ENCODE measurements around the gene GRB10.
"Not testable (repeated sequence)": the region's sequence is repeated elsewhere in the genome, so short reads cannot be mapped to it uniquely, and the experiment has no call there.

The GRB10 gene

GRCh38 chr7:50778189-50778588 lies 4.5 kb downstream of the GRB10 start:
- DNase-seq (ENCODE audit: insufficient read length, low spot score): no peak
- TF ChIP-seq POLR2A (IDR thresholded peaks at IDR 0.05; ENCODE audit: low read depth, low read length): no peak
- no peak for FAIRE-seq

GRCh38 chr7:50775836-50776235 lies 6.9 kb downstream of the GRB10 start:
- TF ChIP-seq POLR2A (IDR thresholded peaks at IDR 0.05; ENCODE audit: low read depth, low read length): no peak
- FAIRE-seq: no peak
- no peak for DNase-seq (ENCODE audit: insufficient read length, low spot score)

- no peak for FAIRE-seq
- DNase-seq (ENCODE audit: insufficient read length, low spot score): no peak
- no peak for TF ChIP-seq POLR2A (IDR thresholded peaks at IDR 0.05; ENCODE audit: low read depth, low read length)
These were observed 7.5 kb downstream of the GRB10 start for GRCh38 chr7:50775231-50775630.

- FAIRE-seq: no peak
- no peak for DNase-seq (ENCODE audit: insufficient read length, low spot score)
- TF ChIP-seq POLR2A (IDR thresholded peaks at IDR 0.05; ENCODE audit: low read depth, low read length): no peak
These were observed 8.4 kb downstream of the GRB10 start for GRCh38 chr7:50774319-50774718.

- FAIRE-seq; DNase-seq (ENCODE audit: insufficient read length, low spot score): not testable (repeated sequence)
These were observed 9.6 kb downstream of the GRB10 start for GRCh38 chr7:50773071-50773470.

GRCh38 chr7:50771120-50772002 lies 11.3 kb downstream of the GRB10 start:
- FAIRE-seq (no peak), DNase-seq (ENCODE audit: insufficient read length, low spot score) (no peak)
- no peak for TF ChIP-seq POLR2A (IDR thresholded peaks at IDR 0.05; ENCODE audit: low read depth, low read length)

- DNase-seq (ENCODE audit: insufficient read length, low spot score) (no peak), FAIRE-seq (no peak)
- TF ChIP-seq POLR2A (IDR thresholded peaks at IDR 0.05; ENCODE audit: low read depth, low read length): no peak
These were observed 13.9 kb downstream of the GRB10 start for GRCh38 chr7:50768485-50769474.

- FAIRE-seq: no peak
- no peak for TF ChIP-seq POLR2A (IDR thresholded peaks at IDR 0.05; ENCODE audit: low read depth, low read length)
- no peak for DNase-seq (ENCODE audit: insufficient read length, low spot score)
These were observed 15.9 kb downstream of the GRB10 start for GRCh38 chr7:50766849-50767207.

- FAIRE-seq (no peak), DNase-seq (ENCODE audit: insufficient read length, low spot score) (no peak)
- TF ChIP-seq POLR2A (IDR thresholded peaks at IDR 0.05; ENCODE audit: low read depth, low read length): no peak
These were observed 16.4 kb downstream of the GRB10 start for GRCh38 chr7:50766106-50766848.

GRCh38 chr7:50762337-50762736 lies 20.4 kb downstream of the GRB10 start:
- FAIRE-seq: no peak

GRCh38 chr7:50761713-50762112 lies 21.0 kb downstream of the GRB10 start:
- FAIRE-seq (no peak), DNase-seq (ENCODE audit: insufficient read length, low spot score) (no peak)
- no peak for TF ChIP-seq POLR2A (IDR thresholded peaks at IDR 0.05; ENCODE audit: low read depth, low read length)

More at GRCh38 chr7:50762337-50762736, 20.4 kb downstream of the GRB10 start:
- no peak for DNase-seq (ENCODE audit: insufficient read length, low spot score)
- no peak for TF ChIP-seq POLR2A (IDR thresholded peaks at IDR 0.05; ENCODE audit: low read depth, low read length)

- no peak for DNase-seq (ENCODE audit: insufficient read length, low spot score)
- TF ChIP-seq POLR2A (IDR thresholded peaks at IDR 0.05; ENCODE audit: low read depth, low read length): no peak
- FAIRE-seq: no peak
These were observed 24.8 kb downstream of the GRB10 start for GRCh38 chr7:50757703-50758390.

GRCh38 chr7:50756180-50756579 lies 26.5 kb downstream of the GRB10 start:
- no peak for TF ChIP-seq POLR2A (IDR thresholded peaks at IDR 0.05; ENCODE audit: low read depth, low read length)
- FAIRE-seq: no peak
- no peak for DNase-seq (ENCODE audit: insufficient read length, low spot score)
